HepG2 (cell line): ENCODE results near the gene KIN. TPM values are rescaled to one million over a fixed set of nuclear protein-coding genes. Genes with fewer than 3 reads are reported as not detected.

Experiments
- ATAC-seq: fragments of 200-7000 bp; cut with Tn5 transposase; 3 replicates; pipeline ENCODE4 v1.9.1; 2020; ENCODE audit warnings: mild to moderate bottlenecking, moderate library complexity
- BruUV-seq: library from RNA; stranded (reverse); fragments of 400-500 nt; replicated peaks from 2 replicates; lab custom pipeline; 2021; lab: Mats Ljungman, UMichigan
- CTCF ChIA-PET: fragments of 300-600 bp; formaldehyde crosslinking; extraction: SDS; loops from one replicate; lab custom pipeline; 2021; ENCODE audit warnings: low total read pairs, inconsistent platforms, low intra/inter-chr PET ratio; lab: Yijun Ruan, JAX
- POLR2A ChIA-PET: fragments of 350-600 bp; sonication (Branson Sonifier 250); formaldehyde crosslinking; loops from one replicate; lab custom pipeline; 2020; ENCODE audit warnings: antibody characterized with exemption, inconsistent platforms; lab: Yijun Ruan, JAX
- DNase-seq: peaks from one replicate; pipeline ENCODE4 v3.0.0-alpha.2; 2015; ENCODE audit warnings: low spot score
- FAIRE-seq: peaks from 3 replicates; lab custom pipeline; 2011; peaks lifted over from hg19 to GRCh38; lab: Jason Lieb, UNC
- H2AFZ ChIP-seq: one replicate; pipeline ENCODE4 v1.6.1; 2011; ENCODE audit warnings: low read length, inconsistent platforms
- H3K27ac ChIP-seq: fragments of 300-600 bp; 3 replicates; pipeline ENCODE4 v1.8.0; 2011; ENCODE audit warnings: mixed run types, mild to moderate bottlenecking, mixed read lengths, low read length, inconsistent platforms; ENCODE audit not compliant: insufficient read depth; ENCODE audit errors: extremely low read length
- H3K27me3 ChIP-seq, 2 experiments: fragments of 200-600 bp in 1 of 2; 2 replicates in 1 of 2; 3 replicates in 1 of 2; pipeline versions ENCODE4 v1.6.0 to v1.8.0; 2011; ENCODE audit warnings: low read length in 2 of 2, mild to moderate bottlenecking in 2 of 2, moderate library complexity in 2 of 2, inconsistent platforms in 1 of 2; ENCODE audit not compliant: insufficient read depth in 2 of 2, control insufficient read depth in 1 of 2
- H3K36me3 ChIP-seq, 2 experiments: fragments of 200-600 bp in 1 of 2; replicated peaks in 1 of 2; 2 replicates in 1 of 2; 3 replicates in 1 of 2; pipeline versions ENCODE4 v1.5.1 to v1.8.0; 2011; ENCODE audit warnings: low read length in 2 of 2, inconsistent platforms in 1 of 2; ENCODE audit not compliant: insufficient read depth in 2 of 2, control insufficient read depth in 1 of 2
- H3K4me1 ChIP-seq: 2 replicates; pipeline ENCODE4 v1.5.1; 2012; ENCODE audit warnings: low read length, inconsistent platforms; ENCODE audit not compliant: insufficient read depth
- H3K4me2 ChIP-seq: 2 replicates; pipeline ENCODE4 v1.6.0; 2011; ENCODE audit warnings: low read depth, low read length, inconsistent platforms
- H3K4me3 ChIP-seq, 3 experiments: fragments of 200-600 bp in 1 of 3; sonication (generic), shearing (Covaris generic) in 1 of 3; replicated peaks in 1 of 3; 2 replicates each; pipeline ENCODE4 v1.5.1; 2011 to 2016; ENCODE audit warnings: low read length in 3 of 3, inconsistent platforms in 2 of 3, low read depth in 2 of 3, mild to moderate bottlenecking in 2 of 3, control low read depth in 1 of 3, mixed read lengths in 1 of 3; ENCODE audit not compliant: insufficient read depth in 1 of 3
- H3K79me2 ChIP-seq: one replicate; pipeline ENCODE4 v1.6.1; 2011; ENCODE audit warnings: low read length, inconsistent platforms; ENCODE audit not compliant: insufficient read depth
- H3K9ac ChIP-seq: 2 replicates; pipeline ENCODE4 v1.6.0; 2011; ENCODE audit warnings: mild to moderate bottlenecking, low read depth, low read length, inconsistent platforms; ENCODE audit not compliant: insufficient read depth
- H3K9me3 ChIP-seq: 2 replicates; pipeline ENCODE4 v1.5.1; 2012; ENCODE audit warnings: mild to moderate bottlenecking, low read length
- H4K20me1 ChIP-seq: 2 replicates; pipeline ENCODE4 v1.6.0; 2011; ENCODE audit warnings: inconsistent platforms, mild to moderate bottlenecking, low read length, moderate library complexity; ENCODE audit not compliant: insufficient read depth
- ARHGAP35 ChIP-seq: sonication (generic); formaldehyde crosslinking; IDR thresholded peaks from 2 replicates; pipeline ENCODE4 v1.9.0; 2022; ENCODE audit warnings: mild to moderate bottlenecking, inconsistent platforms, moderate library complexity, missing genetic modification reagents, borderline replicate concordance
- HBP1 ChIP-seq: IDR thresholded peaks from 2 replicates; pipeline ENCODE4 v1.6.1; 2016; ENCODE audit warnings: low read depth, control low read depth
- HIVEP1 ChIP-seq: sonication (generic); formaldehyde crosslinking; IDR thresholded peaks from 2 replicates; pipeline ENCODE4 v1.4.0; 2020; ENCODE audit warnings: mild to moderate bottlenecking, missing genetic modification reagents
- HMGA1 ChIP-seq: sonication (generic); formaldehyde crosslinking; conservative IDR thresholded peaks from 2 replicates; pipeline ENCODE4 v1.4.0; 2020; ENCODE audit warnings: missing genetic modification reagents
- HNRNPH1 ChIP-seq: fragments of 200-400 bp; formaldehyde crosslinking; optimal IDR thresholded peaks from 2 replicates; pipeline ENCODE3; 2017; ENCODE audit warnings: mild to moderate bottlenecking, low read depth, low read length
- ISL2 ChIP-seq: sonication (generic); formaldehyde crosslinking; IDR thresholded peaks from 2 replicates; pipeline ENCODE4 v1.5.0; 2020; ENCODE audit warnings: missing genetic modification reagents
- MAFK ChIP-seq, 2 experiments: IDR thresholded peaks in 1 of 2; conservative IDR thresholded peaks in 1 of 2; 2 replicates each; pipeline ENCODE4 v1.6.1; 2011; ENCODE audit warnings: improper control_type of control experiment in 2 of 2, low read length in 2 of 2
- MEIS1 ChIP-seq: sonication (generic); formaldehyde crosslinking; IDR thresholded peaks from 2 replicates; pipeline ENCODE4 v1.9.0; 2021; ENCODE audit warnings: mild to moderate bottlenecking, missing genetic modification reagents, moderate library complexity, borderline replicate concordance
- NCOA1 ChIP-seq: sonication (generic); formaldehyde crosslinking; IDR thresholded peaks from 2 replicates; pipeline ENCODE4 v1.9.0; 2021; ENCODE audit warnings: missing genetic modification reagents
- NR2C2 ChIP-seq: sonication (generic); formaldehyde crosslinking; IDR thresholded peaks from 2 replicates; pipeline ENCODE4 v1.4.0; 2020; ENCODE audit warnings: missing genetic modification reagents, mild to moderate bottlenecking, moderate library complexity, borderline replicate concordance
- NR2F1 ChIP-seq, 2 experiments: fragments of 450-650 bp in 1 of 2; formaldehyde crosslinking in 1 of 2; IDR thresholded peaks; 2 replicates each; pipeline versions ENCODE4 v1.5.0 to v1.6.1; 2016 to 2020; ENCODE audit warnings: mild to moderate bottlenecking in 1 of 2, missing compliant biosample characterization in 1 of 2, missing genetic modification reagents in 1 of 2, moderate library complexity in 1 of 2
- SAP130 ChIP-seq: IDR thresholded peaks from 2 replicates; pipeline ENCODE4 v1.6.1; 2016; ENCODE audit warnings: low read depth
- SIN3B ChIP-seq: fragments of 150-350 bp; IDR thresholded peaks from 2 replicates; pipeline ENCODE4 v1.6.1; 2014; ENCODE audit warnings: low read length
- SYNCRIP ChIP-seq: fragments of 200-400 bp; formaldehyde crosslinking; IDR thresholded peaks from 2 replicates; pipeline ENCODE4 v1.6.1; 2018; ENCODE audit warnings: mild to moderate bottlenecking, low read depth, low read length; ENCODE audit not compliant: insufficient read depth
- ZNF20 ChIP-seq: sonication (generic); formaldehyde crosslinking; IDR thresholded peaks from 2 replicates; pipeline ENCODE4 v1.4.0; 2020; ENCODE audit warnings: mild to moderate bottlenecking, moderate library complexity, missing genetic modification reagents
- ZNF30 ChIP-seq: sonication (generic); formaldehyde crosslinking; IDR thresholded peaks from 2 replicates; pipeline ENCODE4 v1.5.0; 2020; ENCODE audit warnings: mild to moderate bottlenecking, missing genetic modification reagents
- ZNF563 ChIP-seq: sonication (generic); formaldehyde crosslinking; IDR thresholded peaks from 2 replicates; pipeline ENCODE4 v1.8.0; 2022; ENCODE audit warnings: mild to moderate bottlenecking, moderate library complexity, missing genetic modification reagents
- ZNF589 ChIP-seq: sonication (generic); formaldehyde crosslinking; conservative IDR thresholded peaks from 2 replicates; pipeline ENCODE4 v1.8.0; 2022; ENCODE audit warnings: mild to moderate bottlenecking, moderate library complexity, missing genetic modification reagents
- ZNF704 ChIP-seq: sonication (generic); formaldehyde crosslinking; IDR thresholded peaks from 2 replicates; pipeline ENCODE4 v1.8.1; 2023; ENCODE audit warnings: mild to moderate bottlenecking, inconsistent platforms, moderate library complexity, missing genetic modification reagents, borderline replicate concordance
- ZNF777 ChIP-seq: sonication (generic); formaldehyde crosslinking; IDR thresholded peaks from 2 replicates; pipeline ENCODE4 v1.4.0; 2020; ENCODE audit warnings: missing genetic modification reagents
- WGBS: methylation state at CpG from one replicate; pipeline ENCODE4 v1.1.6; 2017; ENCODE audit warnings: low lambda C conversion rate; 5-methylcytosine and 5-hydroxymethylcytosine counted together
- in situ Hi-C: cut with HindIII; loops from 2 replicates; pipeline ENCODE4 v1.10.0; 2017; ENCODE audit warnings: low pct_unique_long_range_greater_than_20kb; ENCODE audit not compliant: extremely low pct_ligation_motif_present
- intact Hi-C: fragments of 100-400 bp; cut with micrococcal nuclease; formaldehyde crosslinking; loops from one replicate; pipeline ENCODE4 v1.10.0; 2022; ENCODE audit not compliant: unreplicated experiment
- polyA plus RNA-seq, 8 experiments: library from polyadenylated mRNA; depleted of rRNA in 3 of 8; stranded (reverse) in 7 of 8; unstranded in 1 of 8; fragments of >200 nt; fragmentation: Illumina TruSeq in 4 of 8; extraction: Trizol in 4 of 8; gene quantifications; 2 replicates each; pipeline versions ENCODE4 v1.2.1 to v1.2.3, GENCODE V29; 2011 to 2016; ENCODE audit warnings: low read depth in 4 of 8, missing spikeins in 1 of 8, mixed read lengths in 1 of 8; ENCODE audit not compliant: insufficient read depth in 1 of 8
- total RNA-seq, 5 experiments: library from RNA; depleted of rRNA; stranded (reverse); fragments of >200 nt; fragmentation: Illumina TruSeq; extraction: Trizol; gene quantifications; 2 replicates each; pipeline ENCODE4 v1.2.3, GENCODE V29; 2016; ENCODE audit warnings: low read depth in 1 of 5
- TF ChIP-seq, protein P1 (sequence below): fragments of 450-650 bp; IDR thresholded peaks from 2 replicates; pipeline ENCODE4 v1.6.1; 2016

KIN gene
- total and polyA plus RNA-seq, 2 of the 13 experiments (the other 11 are each of a cell fraction or from before 2014, with no cell fraction given), result 4.9 to 23.2 TPM

DNA sequence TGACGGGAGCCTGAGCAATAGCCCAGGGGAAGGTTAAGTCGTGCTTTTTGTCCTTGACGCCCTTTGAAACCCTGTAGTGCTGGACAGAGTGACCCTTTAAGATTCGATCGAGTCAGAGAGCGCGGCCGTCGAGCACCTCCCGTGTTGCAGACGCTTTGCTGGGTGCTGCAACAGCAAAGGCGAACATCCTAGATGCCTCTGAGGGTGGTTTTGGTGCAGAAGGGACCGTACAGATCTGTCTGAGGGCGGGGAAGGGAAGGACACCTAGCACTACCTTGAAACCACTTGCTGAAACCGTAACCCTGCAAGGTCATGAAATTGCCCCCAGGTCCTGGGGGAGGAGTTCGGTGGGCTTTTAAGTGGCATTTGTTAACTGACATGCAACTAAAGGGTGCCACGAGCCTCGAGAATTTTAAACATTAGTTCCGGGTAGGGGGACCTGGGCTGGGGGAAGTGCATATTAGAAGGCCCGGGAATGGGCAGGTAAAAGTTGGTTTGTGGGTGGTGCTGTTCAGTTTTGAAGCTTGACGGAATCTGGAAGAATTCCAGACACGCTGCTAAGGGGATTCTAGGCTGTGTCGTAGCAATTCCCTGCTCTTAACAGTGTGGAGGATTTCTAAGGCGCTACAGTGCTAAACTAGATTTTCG is 970 bp upstream of the KIN start:
- Histone ChIP-seq H3K36me3 (peaks cover 1 to 12% of the 10 kb centered on the region in 2 experiments; a peak in 3 of 5 replicates), H3K4me1 (peaks cover 65% of the 10 kb centered on the region), H3K9me3 (no peaks in the 10 kb centered on the region), H3K27me3 (no peaks in the 10 kb centered on the region; a peak in 1 of 5 replicates), H3K4me2 (peak overlapping the region; percentile 77), H2AFZ (no peak overlapping the region), H3K27ac (peak overlapping the region; percentile 87), H4K20me1 (peaks cover 49% of the 10 kb centered on the region), H3K79me2 (peaks cover 96% of the 10 kb centered on the region), H3K4me3 (peak overlapping the region; percentile 72 to 99 (median 96)), H3K9ac (peak overlapping the region; percentile 97)
- in situ Hi-C loops, result no loop called here
- WGBS, result 1% methylated on average over 14 of the region's 25 CpGs
- ChIA-PET CTCF (no interaction called here), POLR2A (interaction anchor here (0.7 to 3.5 kb wide), 17 partner anchors 10 to 263 kb away, joined by 3 to 56 read pairs (median 6); partner anchors contain the start of genes ITIH2 and TAF3)
- intact Hi-C loops, result loop anchor here (2.0 to 10.0 kb wide), 2 partner anchors 30 to 1516 kb away; partner anchors contain the start of gene TAF3
- BruUV-seq, result TSS peak; percentile 48
- DNase-seq, result peak; percentile 28
- ATAC-seq, result peak; percentile 54
- FAIRE-seq, result no peak
- TF ChIP-seq HNRNPH1 (peak; percentile 54), ZNF20 (CRISPR knock-in tag) (peak; percentile 49; the same call in 1 of the 2 replicates), NR2F1 (CRISPR knock-in tag; IDR thresholded peaks at IDR 0.05) (peak in 1 of 2 experiments; percentile 50; a peak in 1 of 4 replicates), ZNF563 (CRISPR knock-in tag) (no peak), HMGA1 (CRISPR knock-in tag) (no peak), MAFK (conservative IDR thresholded peaks at IDR 0.05 in 1 of 2, IDR thresholded peaks at IDR 0.05 in 1 of 2; ENCODE audit: low read length in 2 of 2) (no peak), NR2C2 (CRISPR knock-in tag) (no peak), SAP130 (CRISPR knock-in tag) (0 out of 2 replicates have a peak, but pooled peaks have one; percentile 12), ZNF589 (CRISPR knock-in tag) (0 out of 2 replicates have a peak, but pooled peaks have one; percentile 53), SIN3B (no peak), MEIS1 (CRISPR knock-in tag) (no peak), HIVEP1 (0 out of 2 replicates have a peak, but pooled peaks have one; percentile 2), ZNF30 (CRISPR knock-in tag) (0 out of 2 replicates have a peak, but pooled peaks have one; percentile 3), NCOA1 (CRISPR knock-in tag) (no peak), ISL2 (CRISPR knock-in tag) (no peak), HBP1 (CRISPR knock-in tag) (no peak), SYNCRIP (no peak), ZNF777 (no peak; the same call in 1 of the 2 replicates), ZNF704 (CRISPR knock-in tag) (0 out of 2 replicates have a peak, but pooled peaks have one; percentile 7), ARHGAP35 (CRISPR knock-in tag) (no peak)
- TF ChIP-seq, protein P1, sequence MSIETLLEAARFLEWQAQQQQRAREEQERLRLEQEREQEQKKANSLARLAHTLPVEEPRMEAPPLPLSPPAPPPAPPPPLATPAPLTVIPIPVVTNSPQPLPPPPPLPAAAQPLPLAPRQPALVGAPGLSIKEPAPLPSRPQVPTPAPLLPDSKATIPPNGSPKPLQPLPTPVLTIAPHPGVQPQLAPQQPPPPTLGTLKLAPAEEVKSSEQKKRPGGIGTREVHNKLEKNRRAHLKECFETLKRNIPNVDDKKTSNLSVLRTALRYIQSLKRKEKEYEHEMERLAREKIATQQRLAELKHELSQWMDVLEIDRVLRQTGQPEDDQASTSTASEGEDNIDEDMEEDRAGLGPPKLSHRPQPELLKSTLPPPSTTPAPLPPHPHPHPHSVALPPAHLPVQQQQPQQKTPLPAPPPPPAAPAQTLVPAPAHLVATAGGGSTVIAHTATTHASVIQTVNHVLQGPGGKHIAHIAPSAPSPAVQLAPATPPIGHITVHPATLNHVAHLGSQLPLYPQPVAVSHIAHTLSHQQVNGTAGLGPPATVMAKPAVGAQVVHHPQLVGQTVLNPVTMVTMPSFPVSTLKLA, result no peak
